DMS53 (cell line): Measurements from ENCODE around the gene HSP90AB1.

Experiments
- DNase-seq: peaks from one replicate; lab custom pipeline; 2025; lab: John Stamatoyannopoulos, UW

Gene HSP90AB1

DNA sequence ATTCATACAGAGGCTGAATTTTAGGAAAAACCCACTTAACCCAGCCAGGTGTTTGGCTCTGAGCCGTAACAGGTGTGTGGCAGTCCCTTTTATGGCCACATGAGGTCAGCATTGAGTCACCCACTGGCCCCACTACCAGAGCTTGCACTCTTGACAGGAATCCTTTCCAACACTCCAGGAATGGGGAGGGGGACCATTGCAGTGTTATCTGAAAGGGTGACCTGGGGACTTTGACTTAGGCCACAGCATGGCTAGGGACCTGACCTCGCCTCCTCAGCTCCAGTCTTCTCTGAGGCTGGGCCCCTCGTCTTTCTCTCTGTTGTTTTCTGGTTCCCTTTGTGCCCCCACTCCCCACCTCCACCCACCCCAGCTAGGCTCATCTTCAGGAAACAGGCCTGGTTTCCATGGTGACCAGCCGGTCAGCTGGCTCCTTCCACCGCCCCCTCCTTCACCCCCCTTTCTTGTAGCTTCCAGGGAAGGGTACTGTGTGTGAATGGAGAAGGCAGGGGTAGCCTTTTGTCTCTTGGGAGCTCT lies 21.3 kb downstream of the HSP90AB1 start:
- DNase-seq: peak; percentile 79

DNA sequence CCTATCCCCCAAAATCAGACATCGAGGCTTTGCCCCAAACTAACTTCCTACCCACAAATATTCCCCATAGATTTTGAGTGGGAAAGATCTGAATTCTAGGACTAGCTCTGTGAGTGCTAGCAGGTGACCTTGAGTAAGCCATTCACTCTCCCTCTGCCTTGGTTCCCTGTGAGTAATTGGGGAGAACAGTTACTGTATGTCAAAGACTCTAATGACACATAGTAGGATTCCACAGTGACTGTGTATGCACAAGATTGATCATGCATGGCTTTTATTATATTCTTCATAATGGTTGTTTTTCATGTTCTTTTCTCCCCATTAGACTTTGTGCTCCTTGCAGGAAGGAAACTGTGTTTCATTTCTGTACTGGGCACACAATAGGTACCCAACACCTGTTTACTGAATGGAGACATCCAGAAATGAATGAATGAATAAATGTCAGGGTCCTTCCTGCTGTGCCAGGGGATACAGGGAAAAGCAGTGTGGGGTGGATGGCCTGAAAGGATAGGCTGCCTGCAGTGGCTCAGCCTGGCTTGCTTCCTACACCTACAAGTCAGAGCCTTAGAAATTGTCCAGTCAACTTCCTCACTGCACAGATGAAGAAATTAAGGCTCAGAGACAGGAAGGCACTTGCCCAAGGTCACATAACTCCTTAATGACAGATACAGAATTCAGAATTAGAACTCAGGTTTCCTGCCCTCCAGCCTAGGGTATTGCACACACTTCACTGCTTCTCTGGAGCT lies 22.4 kb downstream of the HSP90AB1 start:
- no peak for DNase-seq

DNA sequence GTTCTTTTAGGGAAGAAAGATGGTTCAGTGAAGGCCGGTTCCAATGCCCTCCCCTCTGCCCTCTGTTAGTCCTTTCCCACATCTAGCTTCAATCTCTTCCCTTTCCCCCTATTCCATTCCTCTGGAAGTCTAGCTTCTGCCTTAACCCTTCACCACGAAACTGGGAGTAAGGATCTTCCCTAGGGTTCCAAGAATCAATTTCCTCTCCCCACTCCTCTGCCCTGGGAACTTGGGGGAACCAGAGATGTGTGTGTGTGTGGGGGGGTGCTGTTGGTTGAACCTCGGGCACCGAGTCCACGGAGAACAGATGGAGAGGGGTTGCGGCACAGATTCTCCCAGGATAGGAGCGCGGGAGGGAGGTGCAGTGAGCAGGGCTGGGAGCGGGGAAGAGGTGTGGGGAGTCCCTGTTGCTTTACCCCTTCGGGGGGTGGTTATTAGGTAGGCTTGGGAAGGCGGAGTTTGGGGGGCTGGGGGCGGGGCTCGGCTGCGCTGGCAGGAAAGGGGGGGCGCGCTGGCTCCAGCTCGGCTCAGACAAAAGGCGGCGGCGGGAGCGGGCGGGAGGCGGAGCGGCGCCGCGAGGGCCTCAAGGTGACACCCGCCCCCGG lies 23.1 kb downstream of the HSP90AB1 start, which contains the start of gene TMEM151B:
TMEM151B (plus strand) TSS at position 530 of the 605 bp plus-strand sequence. CDS start 293 bp downstream, outside the sequence.
- no peak for DNase-seq

DNA sequence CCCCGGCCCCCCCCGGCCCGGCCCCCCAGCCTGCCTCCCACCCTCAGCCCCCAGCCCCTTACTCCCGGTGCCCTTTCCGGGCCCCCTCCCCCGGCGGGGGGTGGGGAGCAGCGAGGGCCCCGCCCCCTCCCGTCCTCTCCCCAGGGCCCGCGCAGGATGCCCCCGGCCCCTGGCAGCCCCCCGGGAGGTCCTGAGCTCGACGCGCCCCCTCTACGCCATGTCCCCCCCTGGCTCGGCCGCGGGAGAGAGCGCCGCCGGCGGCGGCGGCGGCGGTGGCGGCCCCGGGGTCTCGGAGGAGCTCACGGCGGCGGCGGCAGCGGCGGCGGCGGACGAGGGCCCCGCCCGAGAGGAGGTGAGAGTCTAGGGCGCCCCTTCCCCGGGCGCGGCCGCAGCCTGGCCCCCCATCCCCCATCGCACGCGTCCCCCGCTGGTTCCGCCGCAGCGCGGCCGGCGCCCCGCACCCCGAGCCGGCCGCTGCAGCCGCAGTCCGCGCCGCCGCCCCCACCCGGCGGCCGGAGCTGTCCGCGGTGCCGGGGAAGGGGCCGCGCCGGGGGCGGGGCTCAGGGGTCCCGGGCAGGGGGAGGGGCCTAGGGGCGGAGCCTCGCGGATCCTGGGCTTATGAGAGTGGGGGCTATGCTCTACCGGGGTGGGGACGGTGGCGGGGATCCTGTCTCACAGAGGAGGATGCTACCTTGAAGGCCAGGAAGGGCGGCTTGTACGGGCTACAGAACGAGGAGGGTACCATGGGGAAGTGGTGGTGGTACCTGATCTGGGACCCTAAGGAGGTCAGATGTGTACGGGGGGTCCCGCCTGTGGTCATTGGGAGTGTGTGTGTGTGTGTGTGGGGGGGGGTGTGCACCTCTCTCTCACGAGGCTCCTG lies 23.9 kb downstream of the HSP90AB1 start:
- peak; percentile 53 for DNase-seq

DNA sequence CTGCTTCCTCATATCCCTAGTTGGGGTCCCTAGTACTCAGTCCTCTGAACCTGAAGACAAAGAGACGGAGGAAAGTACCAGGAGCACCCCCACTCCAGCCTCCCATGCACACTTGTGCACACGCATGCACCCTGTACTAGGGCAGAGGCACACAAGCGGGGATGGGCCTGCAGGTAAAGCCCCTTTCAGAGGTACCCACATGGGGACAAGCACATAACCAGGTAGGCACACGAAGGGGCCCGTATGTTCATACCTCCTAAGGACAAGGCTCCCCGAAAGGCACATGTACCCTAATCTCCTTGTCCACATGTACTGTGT lies 24.5 kb downstream of the HSP90AB1 start:
- DNase-seq: no peak

DNA sequence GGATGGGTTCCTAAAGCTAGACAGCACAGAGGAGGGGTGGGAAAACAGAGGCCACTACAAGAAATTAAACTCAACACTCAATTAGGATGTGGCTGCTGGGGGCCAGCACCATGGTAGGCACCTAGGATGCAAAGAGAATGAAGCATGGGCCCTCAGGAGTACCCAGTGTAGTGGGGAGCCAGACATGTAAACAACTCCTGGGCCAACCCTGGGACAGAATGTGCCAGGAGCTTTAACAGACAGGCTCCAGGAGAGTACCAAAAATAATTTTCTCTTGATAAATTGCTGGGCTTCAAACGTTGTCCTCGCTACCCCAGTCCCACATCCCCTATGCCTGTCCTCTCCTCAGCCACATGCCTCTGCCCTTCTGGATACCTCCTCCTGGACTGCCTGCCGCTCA lies 25.0 kb downstream of the HSP90AB1 start:
- DNase-seq: no peak

DNA sequence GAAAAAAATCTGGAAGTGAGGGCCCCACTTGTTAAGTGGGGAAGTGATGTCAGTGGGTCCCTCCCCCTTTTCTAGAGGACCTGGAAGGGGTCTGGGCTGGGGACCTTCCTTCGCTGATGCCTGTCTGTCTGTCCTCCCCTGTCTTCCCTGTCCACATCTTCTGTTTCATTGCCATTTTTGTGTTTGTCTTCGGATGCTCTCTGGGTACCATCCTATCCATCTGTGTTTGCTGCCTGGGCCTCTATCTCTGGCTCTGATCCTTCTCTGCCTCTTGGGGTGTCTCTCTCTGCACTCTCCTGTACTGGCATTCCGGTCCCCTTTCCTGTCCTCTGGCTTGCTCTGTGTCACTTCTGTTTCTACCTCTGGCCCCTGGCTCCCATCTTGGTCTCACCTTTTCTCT lies 25.6 kb downstream of the HSP90AB1 start:
- DNase-seq: no peak

DNA sequence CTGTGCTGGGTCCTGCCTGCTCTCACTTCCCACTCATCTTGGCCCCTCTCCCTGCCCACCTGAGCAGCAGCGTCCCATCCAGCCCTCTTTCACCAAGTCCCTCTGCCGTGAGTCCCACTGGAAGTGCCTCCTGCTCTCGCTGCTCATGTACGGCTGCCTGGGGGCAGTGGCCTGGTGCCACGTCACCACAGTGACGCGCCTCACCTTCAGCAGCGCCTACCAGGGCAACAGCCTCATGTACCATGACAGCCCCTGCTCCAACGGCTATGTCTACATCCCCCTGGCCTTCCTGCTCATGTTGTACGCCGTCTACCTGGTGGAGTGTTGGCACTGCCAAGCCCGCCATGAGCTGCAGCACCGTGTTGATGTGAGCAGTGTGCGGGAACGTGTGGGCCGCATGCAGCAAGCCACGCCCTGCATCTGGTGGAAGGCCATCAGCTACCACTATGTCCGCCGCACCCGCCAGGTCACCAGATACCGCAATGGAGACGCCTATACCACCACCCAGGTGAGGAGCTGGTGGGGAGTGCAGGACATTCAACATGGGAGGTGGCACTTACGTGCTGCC lies 26.2 kb downstream of the HSP90AB1 start:
- DNase-seq: no peak

DNA sequence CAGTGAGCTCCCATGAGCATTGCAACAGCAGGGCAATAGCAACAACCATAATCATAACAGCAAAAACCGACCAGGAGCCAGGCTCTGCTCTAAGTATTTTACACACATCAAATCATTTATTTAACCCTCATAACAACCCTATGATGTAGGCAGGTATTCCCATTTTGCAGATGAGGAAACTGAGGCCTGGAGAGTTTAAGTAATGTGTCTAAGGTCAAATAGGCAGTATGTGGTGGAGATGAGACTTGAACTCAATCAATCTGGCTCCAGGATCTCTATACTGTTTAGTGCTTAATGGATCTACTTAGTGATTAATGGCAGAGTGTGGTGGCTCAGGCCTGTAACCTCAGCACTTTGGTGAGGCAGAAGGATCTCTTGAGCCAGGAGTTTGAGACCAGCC lies 26.7 kb downstream of the HSP90AB1 start:
- DNase-seq: no peak

DNA sequence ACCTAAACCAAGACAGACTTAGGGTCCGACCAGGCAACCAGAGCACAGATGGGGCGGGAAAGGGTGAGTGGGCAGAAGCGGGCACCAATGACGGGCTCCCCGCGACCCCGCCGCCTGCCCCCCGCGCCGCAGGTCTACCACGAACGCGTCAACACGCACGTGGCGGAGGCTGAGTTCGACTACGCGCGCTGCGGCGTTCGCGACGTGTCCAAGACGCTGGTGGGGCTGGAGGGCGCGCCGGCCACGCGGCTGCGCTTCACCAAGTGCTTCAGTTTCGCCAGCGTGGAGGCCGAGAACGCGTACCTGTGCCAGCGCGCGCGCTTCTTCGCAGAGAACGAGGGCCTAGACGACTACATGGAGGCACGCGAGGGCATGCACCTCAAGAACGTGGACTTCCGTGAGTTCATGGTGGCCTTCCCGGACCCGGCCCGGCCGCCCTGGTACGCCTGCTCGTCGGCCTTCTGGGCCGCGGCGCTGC lies 28.4 kb downstream of the HSP90AB1 start:
- DNase-seq: no peak

DNA sequence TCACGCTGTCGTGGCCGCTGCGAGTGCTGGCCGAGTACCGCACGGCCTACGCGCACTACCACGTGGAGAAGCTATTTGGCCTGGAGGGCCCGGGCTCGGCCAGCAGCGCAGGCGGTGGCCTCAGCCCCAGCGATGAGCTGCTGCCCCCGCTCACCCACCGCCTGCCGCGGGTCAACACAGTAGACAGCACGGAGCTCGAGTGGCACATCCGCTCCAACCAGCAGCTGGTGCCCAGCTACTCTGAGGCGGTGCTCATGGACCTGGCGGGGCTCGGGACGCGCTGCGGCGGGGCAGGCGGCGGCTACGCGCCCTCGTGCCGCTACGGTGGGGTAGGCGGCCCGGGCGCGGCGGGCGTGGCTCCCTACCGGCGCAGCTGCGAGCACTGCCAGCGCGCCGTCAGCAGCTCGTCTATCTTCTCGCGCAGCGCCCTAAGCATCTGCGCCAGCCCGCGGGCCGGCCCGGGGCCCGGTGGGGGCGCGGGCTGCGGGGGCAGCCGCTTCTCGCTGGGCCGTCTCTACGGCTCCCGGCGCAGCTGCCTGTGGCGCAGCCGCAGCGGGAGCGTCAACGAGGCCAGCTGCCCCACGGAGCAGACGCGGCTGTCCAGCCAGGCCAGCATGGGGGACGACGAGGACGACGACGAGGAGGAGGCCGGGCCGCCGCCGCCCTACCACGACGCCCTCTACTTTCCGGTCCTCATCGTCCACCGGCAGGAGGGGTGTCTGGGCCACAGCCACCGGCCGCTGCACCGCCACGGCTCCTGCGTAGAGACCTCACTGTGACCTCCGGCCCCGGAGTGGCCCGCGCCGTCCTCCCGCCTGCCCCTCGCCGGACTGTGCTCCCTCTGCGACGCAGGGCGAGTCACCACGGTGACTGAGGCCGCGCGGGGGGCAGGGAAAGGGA lies 29.1 kb downstream of the HSP90AB1 start:
- peak; percentile 86 for DNase-seq

DNA sequence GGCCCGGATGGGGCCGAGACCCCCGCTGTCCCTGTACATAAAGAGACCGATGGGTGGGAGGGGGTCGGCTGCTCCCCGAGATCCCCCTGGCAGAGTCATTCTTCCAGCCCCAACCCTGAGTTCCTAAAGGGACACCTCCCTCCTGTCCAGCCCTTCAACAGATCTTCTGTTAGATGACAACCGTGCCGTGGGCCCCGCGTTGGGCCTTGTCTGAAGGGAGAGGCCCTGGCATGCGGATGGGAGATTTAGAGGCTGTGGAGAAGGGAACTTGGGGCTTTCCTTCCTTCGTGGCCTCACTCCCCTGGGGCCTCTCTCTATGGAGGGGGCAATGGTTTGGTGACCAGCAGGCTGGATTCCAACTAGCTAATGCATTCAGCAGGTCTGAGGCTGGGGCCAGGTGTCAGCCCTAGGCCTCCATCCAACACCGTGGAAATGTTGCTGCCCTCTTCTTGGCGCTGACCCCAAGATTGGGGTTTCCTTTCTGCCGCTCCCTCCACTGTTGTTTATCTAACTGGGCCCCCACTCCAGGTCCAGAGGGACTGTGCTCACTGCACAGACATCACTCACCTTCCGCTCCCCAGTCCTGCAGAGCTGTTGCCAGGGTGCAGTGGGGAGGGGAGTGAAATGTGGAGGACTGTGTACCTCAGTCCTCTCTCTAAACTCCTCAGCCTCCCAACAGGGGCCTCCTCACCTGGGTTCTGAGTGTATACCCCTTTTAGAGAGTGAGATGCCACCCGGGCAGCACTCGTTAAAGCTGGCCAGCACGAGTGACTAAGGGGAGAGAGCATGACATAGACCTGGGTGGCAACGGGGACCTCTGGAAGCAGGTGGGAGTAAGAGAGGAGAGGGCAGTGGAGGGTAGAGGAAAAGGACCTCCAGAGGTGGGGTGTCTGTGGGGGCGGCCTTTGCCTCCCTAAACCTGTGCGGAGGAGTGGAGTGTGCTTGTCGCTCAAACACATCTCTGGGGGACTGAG lies 30.1 kb downstream of the HSP90AB1 start:
- peak; percentile 18 for DNase-seq

DNA sequence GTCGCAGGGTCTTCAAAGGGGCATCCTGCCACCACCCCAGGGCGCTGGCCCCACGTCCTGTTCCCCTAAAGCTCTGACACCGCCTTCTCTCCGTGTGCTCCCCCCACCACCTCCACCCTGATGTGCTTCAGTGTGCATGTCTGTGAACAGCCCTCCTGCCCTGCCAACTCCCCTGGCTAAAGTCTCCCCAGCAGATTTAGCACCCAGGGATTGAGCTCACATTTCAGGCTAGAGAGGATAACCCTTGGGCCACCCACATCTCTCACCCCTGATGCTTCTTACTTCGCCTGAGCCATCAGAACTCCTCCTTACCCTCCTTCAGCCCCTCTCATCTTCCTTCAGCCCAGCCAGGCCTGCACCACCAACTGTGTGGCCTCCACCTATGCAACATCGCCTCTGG lies 30.9 kb downstream of the HSP90AB1 start:
- no peak for DNase-seq

DNA sequence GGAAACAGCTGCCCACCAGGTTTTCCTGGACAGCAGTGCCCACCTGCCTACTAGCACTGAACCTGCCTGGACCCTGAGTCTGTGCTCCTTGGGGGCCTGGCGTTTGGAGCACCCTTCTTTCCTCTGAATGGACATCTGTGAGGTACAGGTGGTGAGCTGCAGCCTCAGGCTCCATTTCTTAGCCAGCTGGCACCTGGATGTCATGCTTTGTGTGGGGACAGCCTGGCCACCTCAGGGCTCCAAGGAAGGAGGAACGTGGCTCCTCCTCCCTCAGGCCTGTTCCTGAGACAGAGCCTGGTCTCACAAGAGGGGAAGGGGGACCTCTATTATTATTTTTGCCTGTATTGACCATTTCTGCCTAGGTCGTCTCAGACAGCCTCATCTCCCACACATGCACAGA lies 31.4 kb downstream of the HSP90AB1 start:
- DNase-seq: no peak

DNA sequence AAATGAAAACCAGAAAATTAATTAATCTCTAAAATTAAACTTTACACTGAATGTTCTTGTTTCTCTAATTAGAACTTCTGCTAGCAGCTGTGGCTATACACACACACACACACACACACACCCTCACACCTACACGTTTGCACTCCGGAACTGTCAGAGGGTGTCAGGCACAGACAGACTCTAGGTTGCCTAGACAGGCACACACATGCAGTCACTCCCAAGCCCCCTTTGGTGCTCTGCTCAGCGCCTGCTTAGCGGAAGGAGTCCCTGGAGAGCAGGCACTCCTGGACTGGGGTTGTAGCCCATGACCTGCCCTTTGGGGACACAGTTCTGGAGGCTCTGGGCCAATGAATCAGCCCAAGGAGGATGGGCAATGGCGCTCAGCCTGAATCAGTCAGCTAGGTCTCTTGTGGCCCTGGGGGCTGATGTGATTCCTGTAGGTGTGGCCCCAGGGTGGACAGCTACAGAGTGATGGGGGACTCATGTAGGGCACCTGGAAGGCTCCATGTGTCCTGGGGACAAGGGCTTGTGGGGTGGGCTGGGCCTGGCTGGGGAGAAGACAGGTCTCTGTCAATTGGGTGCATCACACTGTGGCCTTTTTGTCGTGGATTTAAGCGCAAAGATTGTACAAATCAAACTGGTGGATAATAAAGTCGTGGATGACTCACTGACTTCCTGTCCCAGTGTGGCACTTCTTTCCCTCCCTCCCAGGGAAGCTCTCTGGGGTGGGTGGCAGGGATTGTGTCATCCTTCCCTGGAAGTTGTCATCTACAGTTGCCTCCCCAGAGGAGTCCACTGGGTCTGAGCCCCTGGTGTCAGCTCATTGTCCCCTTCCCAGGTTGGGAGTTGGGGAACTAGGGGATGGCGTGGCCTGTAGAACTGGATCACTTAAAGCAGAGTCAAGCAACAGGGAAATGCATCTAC lies 32.1 kb downstream of the HSP90AB1 start:
- DNase-seq: peak; percentile 29

DNA sequence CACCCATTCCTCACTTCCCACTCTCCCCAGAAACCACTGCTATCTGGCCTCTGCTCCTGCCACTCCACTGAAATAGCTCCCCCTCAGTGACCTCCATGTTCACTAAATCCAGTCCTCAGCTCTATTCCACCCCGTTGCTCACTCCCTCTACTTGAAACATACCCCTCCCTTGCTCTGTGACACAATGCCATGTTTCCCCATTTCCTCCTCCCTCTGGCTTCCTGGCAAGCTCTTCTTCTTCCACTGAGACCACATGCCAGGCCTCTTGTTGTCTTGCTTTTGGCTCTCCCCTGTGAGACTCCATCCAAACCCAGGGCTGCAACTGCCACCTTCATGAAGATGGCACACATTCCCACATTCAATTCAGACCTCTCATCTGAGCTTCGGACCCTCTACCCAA lies 37.2 kb downstream of the HSP90AB1 start:
- no peak for DNase-seq

DNA sequence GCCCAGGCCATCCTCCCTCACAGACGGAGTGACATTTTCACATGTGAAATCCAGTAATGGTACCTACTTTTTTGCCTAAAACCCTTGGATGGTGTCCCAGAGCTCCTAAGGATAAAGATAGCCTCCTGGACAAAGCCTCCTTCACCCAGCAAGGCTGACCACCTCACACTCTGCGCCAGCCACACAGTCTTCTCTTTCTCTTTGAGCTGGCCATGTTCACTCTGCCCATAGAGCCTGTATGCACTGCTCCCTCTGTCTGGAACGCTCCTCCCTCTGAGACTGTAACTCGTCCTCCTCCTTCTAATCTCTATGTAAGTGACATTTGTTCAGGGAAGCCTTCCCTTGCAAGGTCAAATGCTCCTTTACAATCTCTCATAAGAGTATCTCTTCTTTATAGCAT lies 38.0 kb downstream of the HSP90AB1 start:
- no peak for DNase-seq

DNA sequence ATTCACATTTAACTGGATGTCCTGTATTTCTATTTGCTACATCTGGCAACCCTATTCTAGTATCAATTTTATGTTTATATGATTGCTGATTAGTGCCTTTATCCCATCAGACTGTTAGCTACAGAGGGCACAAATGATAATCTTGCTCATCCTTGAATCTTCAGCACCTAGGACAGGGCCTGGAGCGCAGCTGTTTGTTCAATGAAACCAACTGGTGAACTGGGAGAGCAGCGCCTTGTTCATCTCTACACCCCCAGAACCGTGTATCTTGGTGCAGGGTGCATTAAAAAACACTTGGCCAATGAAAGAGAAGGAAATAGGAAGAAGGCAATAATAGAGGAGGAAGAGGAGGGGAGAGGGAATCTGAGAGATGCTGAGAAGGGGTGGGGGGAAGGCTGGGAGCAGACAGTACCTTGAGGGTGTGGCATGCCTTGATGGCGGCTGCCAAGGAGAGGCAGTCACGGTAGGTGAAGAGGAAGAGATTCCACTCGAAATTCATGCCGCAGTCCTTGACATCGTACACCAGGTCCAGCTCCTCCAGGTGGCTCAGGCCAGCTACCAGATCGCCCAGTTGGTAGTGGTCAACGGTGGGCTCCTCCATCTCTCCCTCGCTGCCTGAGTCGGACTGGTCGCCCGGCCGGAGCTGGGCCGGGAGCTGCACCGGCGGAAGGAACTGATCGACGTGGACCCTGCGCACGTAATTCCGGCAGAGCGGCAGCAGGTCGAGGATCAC lies 38.8 kb downstream of the HSP90AB1 start:
- DNase-seq: peak; percentile 16
